ENCODE data around the gene ATG13. TPM values are rescaled to one million over a fixed set of nuclear protein-coding genes. Genes with fewer than 3 reads are reported as not detected.

The ATG13 gene
- total and polyA plus RNA-seq, 2 of the 8 experiments (the other 6 are each of a cell fraction or from before 2014, with no cell fraction given) = 65.0 to 77.4 TPM

- TF ChIP-seq CTCF (IDR thresholded peaks at IDR 0.05; ENCODE audit: control extremely low read depth in 1 of 3, insufficient read depth in 1 of 3, low read depth in 1 of 3, low read length in 3 of 3) = no peak
- TF ChIP-seq MAFK (IDR thresholded peaks at IDR 0.05; ENCODE audit: low read depth, low read length) = no peak
- peak; percentile 88 for TF ChIP-seq RBBP5 (IDR thresholded peaks at IDR 0.05; ENCODE audit: borderline replicate concordance, low read depth, low read length)
- TF ChIP-seq GABPA (IDR thresholded peaks at IDR 0.05; ENCODE audit: borderline replicate concordance, insufficient read depth, low read length) = no peak
- TF ChIP-seq POU5F1 (IDR thresholded peaks at IDR 0.05; ENCODE audit: low read depth, low read length) = no peak
- peak; percentile 48 for TF ChIP-seq NANOG (IDR thresholded peaks at IDR 0.05; ENCODE audit: insufficient read depth, low read depth, low read length, poor library complexity, severe bottlenecking)
- TF ChIP-seq HDAC6 (IDR thresholded peaks at IDR 0.05; ENCODE audit: low read depth, low read length) = no peak
- no peak for TF ChIP-seq RAD21 (IDR thresholded peaks at IDR 0.05 in 1 of 2, conservative IDR thresholded peaks at IDR 0.05 in 1 of 2; ENCODE audit: low read depth in 2 of 2, low read length in 2 of 2)
- TF ChIP-seq ATF3 (IDR thresholded peaks at IDR 0.05; ENCODE audit: insufficient read depth, low read depth, low read length) = no peak
- TF ChIP-seq TEAD4 (IDR thresholded peaks at IDR 0.05; ENCODE audit: low read depth, low read length) = no peak
- no peak for TF ChIP-seq E2F6 (IDR thresholded peaks at IDR 0.05)
- no peak for TF ChIP-seq EP300 (IDR thresholded peaks at IDR 0.05; ENCODE audit: borderline replicate concordance in 1 of 2, low read depth in 2 of 2, low read length in 2 of 2)
- TF ChIP-seq POLR2AphosphoS5 (IDR thresholded peaks at IDR 0.05; ENCODE audit: low read depth, low read length) = peak; percentile 74
- TF ChIP-seq FOSL1 (IDR thresholded peaks at IDR 0.05; ENCODE audit: insufficient read depth, low read depth, low read length) = no peak
- TF ChIP-seq SAP30 (IDR thresholded peaks at IDR 0.05; ENCODE audit: insufficient read depth, insufficient replicate concordance, low read length) = no peak
- TF ChIP-seq SP1 (IDR thresholded peaks at IDR 0.05; ENCODE audit: low read depth, low read length) = 0 out of 2 replicates have a peak, but pooled peaks have one; percentile 57
Observed at GRCh38 chr11:46593550-46594373, 23.6 kb upstream of the ATG13 start, which contains the start of gene AMBRA1 (continued).

All from H1 (cell line).